ENCODE measurements around the gene ARVCF. TPM values are rescaled to one million over a fixed set of nuclear protein-coding genes. Genes with fewer than 3 reads are reported as not detected.

ARVCF gene
- total RNA-seq, 1 experiment from 2014 or later: 3.4 TPM

GRCh38 chr22:19962246-19962908, 54.2 kb downstream of the ARVCF start:
- peak; percentile 85 for DNase-seq (ENCODE audit: low read depth)

- DNase-seq (ENCODE audit: low read depth): no peak
Observed at GRCh38 chr22:19961868-19962245, 54.8 kb downstream of the ARVCF start.

- DNase-seq (ENCODE audit: low read depth): peak; percentile 2
Observed at GRCh38 chr22:19961201-19961580, 55.4 kb downstream of the ARVCF start.

GRCh38 chr22:19960491-19961200, 56.0 kb downstream of the ARVCF start:
- DNase-seq (ENCODE audit: low read depth): no peak

- DNase-seq (ENCODE audit: low read depth): no peak
Observed at GRCh38 chr22:19959587-19960490, 56.8 kb downstream of the ARVCF start.

- DNase-seq (ENCODE audit: low read depth): peak; percentile 17
Observed at GRCh38 chr22:19959043-19959586, 57.5 kb downstream of the ARVCF start.

- no peak for DNase-seq (ENCODE audit: low read depth)
Observed at GRCh38 chr22:19958083-19959042, 58.3 kb downstream of the ARVCF start.

- no peak for DNase-seq (ENCODE audit: low read depth)
Observed at GRCh38 chr22:19957445-19957844, 59.2 kb downstream of the ARVCF start.

GRCh38 chr22:19955241-19956128, 61.1 kb downstream of the ARVCF start:
- DNase-seq (ENCODE audit: low read depth): no peak

GRCh38 chr22:19951346-19951745, 65.3 kb downstream of the ARVCF start:
- DNase-seq (ENCODE audit: low read depth): no peak

- no peak for DNase-seq (ENCODE audit: low read depth)
Observed at GRCh38 chr22:19948057-19948760, 68.4 kb downstream of the ARVCF start.

GRCh38 chr22:19943082-19944026, 73.3 kb downstream of the ARVCF start:
- peak; percentile 85 for DNase-seq (ENCODE audit: low read depth)

- peak; percentile 53 for DNase-seq (ENCODE audit: low read depth)
Observed at GRCh38 chr22:19942157-19943081, 74.2 kb downstream of the ARVCF start.

GRCh38 chr22:19941365-19942082, 75.1 kb downstream of the ARVCF start, which contains the start of the genes COMT and TXNRD2:
TSS of gene COMT (plus strand) at chr22:19941772. CDS start at chr22:19962527, 20,755 bp downstream.
TSS of gene TXNRD2 (minus strand) at chr22:19941818. CDS start at chr22:19941803, 15 bp downstream.
- DNase-seq (ENCODE audit: low read depth): peak; percentile 82

- no peak for DNase-seq (ENCODE audit: low read depth)
Observed at GRCh38 chr22:19940536-19941364, 75.9 kb downstream of the ARVCF start.
